Measurements from ENCODE around the gene SLC5A10. TPM values are rescaled to one million over a fixed set of nuclear protein-coding genes. Genes with fewer than 3 reads are reported as not detected.

The SLC5A10 gene
- polyA plus RNA-seq, 1 of the 3 experiments (the other 2 are of a cell fraction), result not detected

GRCh38 chr17:19011581-19011980 lies 59.6 kb downstream of the SLC5A10 start (continued):
- TF ChIP-seq MEF2A (IDR thresholded peaks at IDR 0.05; ENCODE audit: borderline replicate concordance, low read depth), result no peak

- H3K9me3 ChIP-seq, result no peaks in the 10 kb centered on the region
- no peak overlapping the region for H3K4me2 ChIP-seq
- H3K9ac ChIP-seq, result no peak overlapping the region
- no peaks in the 10 kb centered on the region for H4K20me1 ChIP-seq (ENCODE audit: insufficient read depth)
- CTCF ChIA-PET, result interaction anchor here (0.6 to 1.9 kb wide), 2 partner anchors 51 to 750 kb away, joined by 3 to 5 read pairs; no protein-coding TSS in a partner anchor
- H3K9me2 ChIP-seq, result no peaks in the 10 kb centered on the region
- H3K27me3 ChIP-seq (ENCODE audit: insufficient read depth), result no peaks in the 10 kb centered on the region
- H3K4me3 ChIP-seq (ENCODE audit: low read depth in 2 of 2, low read length in 1 of 2), result no peak overlapping the region
- peaks cover 8% of the 10 kb centered on the region for H3F3A ChIP-seq (replicated peaks; ENCODE audit: insufficient read depth)
- no peak for DNase-seq
- WGBS (ENCODE audit: low lambda C conversion rate), result 91% methylated on average over 18 of the region's 22 CpGs
- H3K4me1 ChIP-seq (ENCODE audit: control insufficient read depth in 1 of 2, insufficient read depth in 2 of 2, low read depth in 1 of 2, low read length in 1 of 2), result no peaks in the 10 kb centered on the region
- POLR2A ChIA-PET, result no interaction called here
- H2AFZ ChIP-seq (ENCODE audit: low read depth), result no peak overlapping the region
- no peaks in the 10 kb centered on the region for H3K36me3 ChIP-seq (replicated peaks in 1 of 2; ENCODE audit: control insufficient read depth in 1 of 2, insufficient read depth in 2 of 2, low read length in 1 of 2)
- TF ChIP-seq CHD2 (IDR thresholded peaks at IDR 0.05; ENCODE audit: low read length, partially characterized antibody) (no peak), EZH2phosphoT487 (IDR thresholded peaks at IDR 0.05; ENCODE audit: borderline replicate concordance, low read depth) (no peak), POLR2AphosphoS5 (IDR thresholded peaks at IDR 0.05; ENCODE audit: low read depth, low read length) (no peak), MXI1 (IDR thresholded peaks at IDR 0.05; ENCODE audit: low read depth, low read length) (no peak), CTCF (IDR thresholded peaks at IDR 0.05) (no peak), FOSL2 (IDR thresholded peaks at IDR 0.05; ENCODE audit: borderline replicate concordance, low read depth) (no peak), ELF1 (IDR thresholded peaks at IDR 0.05) (no peak), JUND (IDR thresholded peaks at IDR 0.05) (no peak), RFX5 (IDR thresholded peaks at IDR 0.05; ENCODE audit: low read length) (no peak), SMC3 (IDR thresholded peaks at IDR 0.05; ENCODE audit: low read depth, low read length) (no peak), GABPA (IDR thresholded peaks at IDR 0.05; ENCODE audit: low read depth) (no peak), EP300 (IDR thresholded peaks at IDR 0.05; ENCODE audit: borderline replicate concordance in 1 of 2, low read depth in 1 of 2, low read length in 1 of 2) (no peak), RXRA (IDR thresholded peaks at IDR 0.05; ENCODE audit: borderline replicate concordance, low read depth) (no peak), TAF1 (IDR thresholded peaks at IDR 0.05; ENCODE audit: borderline replicate concordance, low read depth, low read length) (no peak), FOXJ3 (CRISPR knock-in tag; IDR thresholded peaks at IDR 0.05) (no peak), NFIC (IDR thresholded peaks at IDR 0.05; ENCODE audit: borderline replicate concordance) (no peak), SIN3A (IDR thresholded peaks at IDR 0.05; ENCODE audit: borderline replicate concordance, low read depth, low read length) (no peak)
- TF ChIP-seq, protein P1, sequence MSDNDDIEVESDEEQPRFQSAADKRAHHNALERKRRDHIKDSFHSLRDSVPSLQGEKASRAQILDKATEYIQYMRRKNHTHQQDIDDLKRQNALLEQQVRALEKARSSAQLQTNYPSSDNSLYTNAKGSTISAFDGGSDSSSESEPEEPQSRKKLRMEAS (IDR thresholded peaks at IDR 0.05; ENCODE audit: low read depth), result no peak
- no peaks in the 10 kb centered on the region for H3K79me2 ChIP-seq (ENCODE audit: insufficient read depth)
- H3K27ac ChIP-seq (ENCODE audit: low read depth in 2 of 2, low read length in 1 of 2), result no peak overlapping the region
These were observed 60.5 kb downstream of the SLC5A10 start for GRCh38 chr17:19012171-19013080.
